K562 (cell line): ENCODE measurements around the gene ANKMY2. TPM values are rescaled to one million over a fixed set of nuclear protein-coding genes. Genes with fewer than 3 reads are reported as not detected.

Experiments used
- AFF1 ChIP-seq, 2 experiments: fragments of 450-650 bp; IDR thresholded peaks; 2 replicates each; pipeline ENCODE4 v1.6.1; 2018; ENCODE audit warnings: mild to moderate bottlenecking in 2 of 2, low read depth in 1 of 2; ENCODE audit not compliant: partially characterized antibody in 2 of 2
- MAZ ChIP-seq, 2 experiments: fragments of 450-650 bp in 1 of 2; sonication (generic) in 1 of 2; formaldehyde crosslinking; IDR thresholded peaks in 1 of 2; conservative IDR thresholded peaks in 1 of 2; 2 replicates each; pipeline versions ENCODE4 v1.4.0 to v1.5.0; 2020; ENCODE audit warnings: mild to moderate bottlenecking in 1 of 2, missing genetic modification reagents in 1 of 2
- SRSF3 ChIP-seq: fragments of 200-400 bp; formaldehyde crosslinking; IDR thresholded peaks from 2 replicates; pipeline ENCODE4 v1.6.1; 2016; ENCODE audit warnings: mild to moderate bottlenecking, low read length, moderate library complexity; ENCODE audit not compliant: insufficient read depth
- TCF3 ChIP-seq: sonication (generic); formaldehyde crosslinking; IDR thresholded peaks from 2 replicates; pipeline ENCODE4 v1.4.0; 2020; ENCODE audit warnings: mild to moderate bottlenecking, missing genetic modification reagents
- ZNF175 ChIP-seq: fragments of 200-800 bp; sonication (Bioruptor generic); IDR thresholded peaks from 2 replicates; pipeline ENCODE4 v1.6.1; 2016; ENCODE audit warnings: low read depth, mild to moderate bottlenecking, missing genetic modification characterization, missing compliant biosample characterization
- ZNF224 ChIP-seq: sonication (generic); formaldehyde crosslinking; IDR thresholded peaks from 2 replicates; pipeline ENCODE4 v1.8.0; 2022; ENCODE audit warnings: mild to moderate bottlenecking, missing genetic modification reagents
- ZNF507 ChIP-seq: conservative IDR thresholded peaks from 2 replicates; pipeline ENCODE4 v1.6.1; 2017; ENCODE audit warnings: missing genetic modification characterization, missing compliant biosample characterization
- polyA plus RNA-seq, 8 experiments: library from polyadenylated mRNA; depleted of rRNA in 4 of 8; stranded (reverse) in 5 of 8; unstranded in 3 of 8; fragments of >200 nt; fragmentation: Nextera tagmentation in 2 of 8; fragmentation: Illumina TruSeq in 1 of 8; extraction: Ambion mirVana in 2 of 8; extraction: Trizol in 1 of 8; gene quantifications; 2 replicates each; pipeline versions ENCODE4 v1.2.1 to v1.2.3, GENCODE V29; 2011 to 2014; ENCODE audit warnings: inconsistent platforms in 1 of 8, missing spikeins in 1 of 8
- total RNA-seq, 7 experiments: library from RNA; depleted of rRNA in 6 of 7; stranded (reverse); fragments of >200 nt in 6 of 7; fragmentation: Illumina TruSeq in 2 of 7; extraction: Trizol in 2 of 7; gene quantifications; 2 replicates each; pipeline versions ENCODE4 v1.2.1 to v1.2.3, GENCODE V29; 2011 to 2021; ENCODE audit warnings: low replicate concordance in 1 of 7
- TF ChIP-seq, protein P1 (sequence below): fragments of 250-450 bp; sonication (Bioruptor Pico); IDR thresholded peaks from 2 replicates; pipeline ENCODE4 v1.8.0; 2022; ENCODE audit warnings: moderate library complexity, mild to moderate bottlenecking, inconsistent platforms
- TF ChIP-seq, protein P2 (sequence below): sonication (generic); formaldehyde crosslinking; IDR thresholded peaks from 2 replicates; pipeline ENCODE4 v1.8.0; 2022; ENCODE audit warnings: missing genetic modification reagents, mild to moderate bottlenecking, moderate library complexity, borderline replicate concordance
- TF ChIP-seq, protein P3 (sequence below): fragments of 200-400 bp; formaldehyde crosslinking; IDR thresholded peaks from 2 replicates; pipeline ENCODE4 v1.6.1; 2017; ENCODE audit warnings: mild to moderate bottlenecking, low read depth, low read length, moderate library complexity
- TF ChIP-seq, protein P4 (sequence below): sonication (generic); formaldehyde crosslinking; IDR thresholded peaks from 2 replicates; pipeline ENCODE4 v1.8.1; 2023; ENCODE audit warnings: missing genetic modification reagents, mild to moderate bottlenecking, borderline replicate concordance

The ANKMY2 gene
- total and polyA plus RNA-seq, 9 of the 15 experiments (the other 6 are each of a cell fraction or from before 2014, with no cell fraction given), result 38.9 to 71.5 (median 48.8) TPM

- TF ChIP-seq, protein P1, sequence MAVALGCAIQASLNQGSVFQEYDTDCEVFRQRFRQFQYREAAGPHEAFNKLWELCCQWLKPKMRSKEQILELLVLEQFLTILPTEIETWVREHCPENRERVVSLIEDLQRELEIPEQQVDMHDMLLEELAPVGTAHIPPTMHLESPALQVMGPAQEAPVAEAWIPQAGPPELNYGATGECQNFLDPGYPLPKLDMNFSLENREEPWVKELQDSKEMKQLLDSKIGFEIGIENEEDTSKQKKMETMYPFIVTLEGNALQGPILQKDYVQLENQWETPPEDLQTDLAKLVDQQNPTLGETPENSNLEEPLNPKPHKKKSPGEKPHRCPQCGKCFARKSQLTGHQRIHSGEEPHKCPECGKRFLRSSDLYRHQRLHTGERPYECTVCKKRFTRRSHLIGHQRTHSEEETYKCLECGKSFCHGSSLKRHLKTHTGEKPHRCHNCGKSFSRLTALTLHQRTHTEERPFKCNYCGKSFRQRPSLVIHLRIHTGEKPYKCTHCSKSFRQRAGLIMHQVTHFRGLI (CRISPR knock-in tag), result peak; percentile 87
- TF ChIP-seq ZNF224 (CRISPR knock-in tag) (no peak), MAZ (CRISPR knock-in tag; conservative IDR thresholded peaks at IDR 0.05 in 1 of 2, IDR thresholded peaks at IDR 0.05 in 1 of 2) (peak; percentile 51 to 61; a peak in 2 of 4 replicates), TCF3 (CRISPR knock-in tag) (no peak; the same call in 1 of the 2 replicates), ZNF175 (peak; percentile 92), ZNF507 (tag) (no peak), SRSF3 (no peak), AFF1 (IDR thresholded peaks at IDR 0.05; ENCODE audit: low read depth in 1 of 2, partially characterized antibody in 2 of 2) (peak in 1 of 2 experiments; percentile 36)
- TF ChIP-seq, protein P2, sequence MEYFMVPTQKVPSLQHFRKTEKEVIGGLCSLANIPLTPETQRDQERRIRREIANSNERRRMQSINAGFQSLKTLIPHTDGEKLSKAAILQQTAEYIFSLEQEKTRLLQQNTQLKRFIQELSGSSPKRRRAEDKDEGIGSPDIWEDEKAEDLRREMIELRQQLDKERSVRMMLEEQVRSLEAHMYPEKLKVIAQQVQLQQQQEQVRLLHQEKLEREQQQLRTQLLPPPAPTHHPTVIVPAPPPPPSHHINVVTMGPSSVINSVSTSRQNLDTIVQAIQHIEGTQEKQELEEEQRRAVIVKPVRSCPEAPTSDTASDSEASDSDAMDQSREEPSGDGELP (CRISPR knock-in tag), result no peak
- TF ChIP-seq, protein P3, sequence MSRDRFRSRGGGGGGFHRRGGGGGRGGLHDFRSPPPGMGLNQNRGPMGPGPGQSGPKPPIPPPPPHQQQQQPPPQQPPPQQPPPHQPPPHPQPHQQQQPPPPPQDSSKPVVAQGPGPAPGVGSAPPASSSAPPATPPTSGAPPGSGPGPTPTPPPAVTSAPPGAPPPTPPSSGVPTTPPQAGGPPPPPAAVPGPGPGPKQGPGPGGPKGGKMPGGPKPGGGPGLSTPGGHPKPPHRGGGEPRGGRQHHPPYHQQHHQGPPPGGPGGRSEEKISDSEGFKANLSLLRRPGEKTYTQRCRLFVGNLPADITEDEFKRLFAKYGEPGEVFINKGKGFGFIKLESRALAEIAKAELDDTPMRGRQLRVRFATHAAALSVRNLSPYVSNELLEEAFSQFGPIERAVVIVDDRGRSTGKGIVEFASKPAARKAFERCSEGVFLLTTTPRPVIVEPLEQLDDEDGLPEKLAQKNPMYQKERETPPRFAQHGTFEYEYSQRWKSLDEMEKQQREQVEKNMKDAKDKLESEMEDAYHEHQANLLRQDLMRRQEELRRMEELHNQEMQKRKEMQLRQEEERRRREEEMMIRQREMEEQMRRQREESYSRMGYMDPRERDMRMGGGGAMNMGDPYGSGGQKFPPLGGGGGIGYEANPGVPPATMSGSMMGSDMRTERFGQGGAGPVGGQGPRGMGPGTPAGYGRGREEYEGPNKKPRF, result no peak
- TF ChIP-seq, protein P4, sequence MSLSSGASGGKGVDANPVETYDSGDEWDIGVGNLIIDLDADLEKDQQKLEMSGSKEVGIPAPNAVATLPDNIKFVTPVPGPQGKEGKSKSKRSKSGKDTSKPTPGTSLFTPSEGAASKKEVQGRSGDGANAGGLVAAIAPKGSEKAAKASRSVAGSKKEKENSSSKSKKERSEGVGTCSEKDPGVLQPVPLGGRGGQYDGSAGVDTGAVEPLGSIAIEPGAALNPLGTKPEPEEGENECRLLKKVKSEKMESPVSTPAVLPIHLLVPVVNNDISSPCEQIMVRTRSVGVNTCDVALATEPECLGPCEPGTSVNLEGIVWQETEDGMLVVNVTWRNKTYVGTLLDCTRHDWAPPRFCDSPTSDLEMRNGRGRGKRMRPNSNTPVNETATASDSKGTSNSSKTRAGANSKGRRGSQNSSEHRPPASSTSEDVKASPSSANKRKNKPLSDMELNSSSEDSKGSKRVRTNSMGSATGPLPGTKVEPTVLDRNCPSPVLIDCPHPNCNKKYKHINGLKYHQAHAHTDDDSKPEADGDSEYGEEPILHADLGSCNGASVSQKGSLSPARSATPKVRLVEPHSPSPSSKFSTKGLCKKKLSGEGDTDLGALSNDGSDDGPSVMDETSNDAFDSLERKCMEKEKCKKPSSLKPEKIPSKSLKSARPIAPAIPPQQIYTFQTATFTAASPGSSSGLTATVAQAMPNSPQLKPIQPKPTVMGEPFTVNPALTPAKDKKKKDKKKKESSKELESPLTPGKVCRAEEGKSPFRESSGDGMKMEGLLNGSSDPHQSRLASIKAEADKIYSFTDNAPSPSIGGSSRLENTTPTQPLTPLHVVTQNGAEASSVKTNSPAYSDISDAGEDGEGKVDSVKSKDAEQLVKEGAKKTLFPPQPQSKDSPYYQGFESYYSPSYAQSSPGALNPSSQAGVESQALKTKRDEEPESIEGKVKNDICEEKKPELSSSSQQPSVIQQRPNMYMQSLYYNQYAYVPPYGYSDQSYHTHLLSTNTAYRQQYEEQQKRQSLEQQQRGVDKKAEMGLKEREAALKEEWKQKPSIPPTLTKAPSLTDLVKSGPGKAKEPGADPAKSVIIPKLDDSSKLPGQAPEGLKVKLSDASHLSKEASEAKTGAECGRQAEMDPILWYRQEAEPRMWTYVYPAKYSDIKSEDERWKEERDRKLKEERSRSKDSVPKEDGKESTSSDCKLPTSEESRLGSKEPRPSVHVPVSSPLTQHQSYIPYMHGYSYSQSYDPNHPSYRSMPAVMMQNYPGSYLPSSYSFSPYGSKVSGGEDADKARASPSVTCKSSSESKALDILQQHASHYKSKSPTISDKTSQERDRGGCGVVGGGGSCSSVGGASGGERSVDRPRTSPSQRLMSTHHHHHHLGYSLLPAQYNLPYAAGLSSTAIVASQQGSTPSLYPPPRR (CRISPR knock-in tag), result no peak
Observed at GRCh38 chr7:16668049-16668858, 22.7 kb upstream of the ANKMY2 start (continued).
